NCI-H2107 treated with DMSO at 0.1 percent for 48 hours (cell line): ENCODE measurements around the gene NNT.
A peak's percentile ranks its signal among the peaks of the same experiment; 100 is the strongest.
"Not testable (repeated sequence)": the region's sequence is repeated elsewhere in the genome, so short reads cannot be mapped to it uniquely, and the experiment has no call there.

ENCODE experiments used
- DNase-seq: peaks from one replicate; lab custom pipeline; 2025; ENCODE audit not compliant: unreplicated experiment; lab: John Stamatoyannopoulos, UW

Gene NNT

GRCh38 chr5:43702293-43702692 lies 99.3 kb downstream of the NNT start:
- no peak for DNase-seq

GRCh38 chr5:43702815-43703214 lies 99.8 kb downstream of the NNT start:
- peak; percentile 42 for DNase-seq

GRCh38 chr5:43704243-43704642 lies 101.3 kb downstream of the NNT start:
- no peak for DNase-seq

GRCh38 chr5:43706576-43706975 lies 103.6 kb downstream of the NNT start:
- DNase-seq: not testable (repeated sequence)

GRCh38 chr5:43711496-43711895 lies 108.5 kb downstream of the NNT start:
- DNase-seq: no peak

GRCh38 chr5:43712081-43712480 lies 109.1 kb downstream of the NNT start:
- DNase-seq: no peak

- not testable (repeated sequence) for DNase-seq
These were observed 116.8 kb downstream of the NNT start for GRCh38 chr5:43719783-43720182.

- DNase-seq: no peak
These were observed 125.6 kb downstream of the NNT start for GRCh38 chr5:43728581-43728980.

GRCh38 chr5:43729846-43730478 lies 127.0 kb downstream of the NNT start:
- peak; percentile 9 for DNase-seq

- no peak for DNase-seq
These were observed 127.9 kb downstream of the NNT start for GRCh38 chr5:43730832-43731342.

- no peak for DNase-seq
These were observed 128.6 kb downstream of the NNT start for GRCh38 chr5:43731573-43731972.

GRCh38 chr5:43745923-43746548 lies 143.1 kb downstream of the NNT start:
- DNase-seq: not testable (repeated sequence)

- DNase-seq: no peak
These were observed 147.8 kb downstream of the NNT start for GRCh38 chr5:43750809-43751208.

GRCh38 chr5:43753069-43753468 lies 150.1 kb downstream of the NNT start:
- DNase-seq: no peak
